Gastroesophageal sphincter (tissue), 4 donors: Measurements from ENCODE around the gene COL6A3. TPM values are rescaled to one million over a fixed set of nuclear protein-coding genes. Genes with fewer than 3 reads are reported as not detected.

Source experiments
- ATAC-seq: fragments of 150-250 bp; one replicate; pipeline ENCODE4 v1.9.1; 2016; ENCODE audit warnings: mild to moderate bottlenecking, moderate library complexity
- H3K27ac ChIP-seq, 4 donors: fragments of 200-600 bp; sonication (generic) in 3 of 4; 1 replicate in 3 of 4; 2 replicates in 1 of 4; pipeline ENCODE4 v1.5.1; 2016 to 2019
- H3K27me3 ChIP-seq: fragments of 200-600 bp; sonication (generic); one replicate; pipeline ENCODE4 v1.5.1; 2019
- H3K36me3 ChIP-seq, 2 donors: fragments of 200-600 bp; sonication (generic); one replicate each; pipeline ENCODE4 v1.5.1; 2019; ENCODE audit warnings: control low read depth in 1 of 2
- H3K4me1 ChIP-seq, 3 donors: fragments of 200-600 bp; sonication (generic); 1 replicate in 2 of 3; 2 replicates in 1 of 3; pipeline ENCODE4 v1.5.1; 2016 to 2019; ENCODE audit warnings: control low read depth in 2 of 3
- H3K4me3 ChIP-seq, 2 donors: fragments of 200-600 bp; sonication (generic); one replicate each; pipeline ENCODE4 v1.5.1; 2019; ENCODE audit warnings: mild to moderate bottlenecking in 1 of 2, moderate library complexity in 1 of 2
- H3K9me3 ChIP-seq, 3 donors: fragments of 200-600 bp; sonication (generic); one replicate each; pipeline ENCODE4 v1.5.1; 2017 to 2019; ENCODE audit warnings: control low read depth in 2 of 3
- CTCF ChIP-seq, 4 experiments: fragments of 200-600 bp in 2 of 4; fragments of 450-650 bp in 2 of 4; sonication (generic) in 1 of 4; IDR thresholded peaks; one replicate each; pipeline ENCODE4 v1.5.1; 2017 to 2019; ENCODE audit warnings: antibody characterized with exemption in 4 of 4, mild to moderate bottlenecking in 2 of 4, moderate library complexity in 2 of 4
- EP300 ChIP-seq: sonication (generic); formaldehyde crosslinking; IDR thresholded peaks from one replicate; pipeline ENCODE4 v1.6.1; 2017; ENCODE audit warnings: antibody characterized with exemption, mild to moderate bottlenecking
- POLR2A ChIP-seq, 2 donors: fragments of 450-650 bp; IDR thresholded peaks; one replicate each; pipeline ENCODE4 v1.6.1; 2017; ENCODE audit warnings: antibody characterized with exemption in 2 of 2, mild to moderate bottlenecking in 2 of 2, moderate library complexity in 1 of 2
- POLR2AphosphoS5 ChIP-seq: sonication (generic); formaldehyde crosslinking; IDR thresholded peaks from one replicate; pipeline ENCODE4 v1.6.1; 2017; ENCODE audit warnings: antibody characterized with exemption
- WGBS, 2 donors: methylation state at CpG; one replicate each; pipeline ENCODE4 v1.1.5; 2018; ENCODE audit warnings: low coverage in 1 of 2; 5-methylcytosine and 5-hydroxymethylcytosine counted together
- total RNA-seq, 4 donors: library from RNA; depleted of rRNA; stranded (reverse); fragments of >200 nt; gene quantifications; one replicate each; pipeline ENCODE4 v1.1.0, GENCODE V29; 2016

Gene COL6A3
- total RNA-seq, 4 donors from 2014 or later, result 110 to 421 (median 310) TPM

GRCh38 chr2:237361194-237362004 is 52.6 kb downstream of the COL6A3 start:
- Histone ChIP-seq H3K36me3 (peaks cover 0 to 99% of the 10 kb centered on the region in 2 donors), H3K4me3 (no peak overlapping the region), H3K27ac (peak overlapping the region in 3 of 4 donors; percentile 68 to 80 (median 69)), H3K4me1 (peaks cover 0 to 48% (median 0%) of the 10 kb centered on the region in 3 donors), H3K27me3 (no peaks in the 10 kb centered on the region), H3K9me3 (no peaks in the 10 kb centered on the region)
- peak; percentile 34 for TF ChIP-seq POLR2AphosphoS5
- TF ChIP-seq EP300, result no peak
- 62 to 78% methylated on average over 13 to 18 of the region's 22 CpGs for WGBS, 2 donors
- ATAC-seq, result peak; percentile 64

GRCh38 chr2:237359894-237360780 is 53.8 kb downstream of the COL6A3 start:
- peak overlapping the region; percentile 3 to 80 (median 68) for H3K27ac ChIP-seq
- no peak for ATAC-seq
- peaks cover 0 to 56% (median 0%) of the 10 kb centered on the region in 3 donors for H3K4me1 ChIP-seq

GRCh38 chr2:237359518-237359840 is 54.5 kb downstream of the COL6A3 start:
- Histone ChIP-seq H3K9me3 (no peaks in the 10 kb centered on the region), H3K4me1 (peaks cover 0 to 63% (median 0%) of the 10 kb centered on the region in 3 donors), H3K36me3 (peaks cover 0 to 93% of the 10 kb centered on the region in 2 donors), H3K27ac (peak overlapping the region in 3 of 4 donors; percentile 68 to 80 (median 69)), H3K27me3 (no peaks in the 10 kb centered on the region), H3K4me3 (no peak overlapping the region)
- TF ChIP-seq EP300 (no peak), POLR2AphosphoS5 (no peak), POLR2A (IDR thresholded peaks at IDR 0.05) (no peak), CTCF (IDR thresholded peaks at IDR 0.05) (no peak)
- no peak for ATAC-seq
- 55 to 58% methylated on average over 4 to 8 of the region's 8 CpGs for WGBS, 2 donors

More at GRCh38 chr2:237359894-237360780, 53.8 kb downstream of the COL6A3 start:
- no peak for TF ChIP-seq EP300
- no peak for TF ChIP-seq CTCF (IDR thresholded peaks at IDR 0.05)
- no peak for TF ChIP-seq POLR2AphosphoS5
- TF ChIP-seq POLR2A (IDR thresholded peaks at IDR 0.05), result no peak
- WGBS, 2 donors, result 69 to 100% methylated on average over 1 to 9 of the region's 23 CpGs
- no peak overlapping the region for H3K4me3 ChIP-seq
- peaks cover 0 to 93% of the 10 kb centered on the region in 2 donors for H3K36me3 ChIP-seq
- H3K27me3 ChIP-seq, result no peaks in the 10 kb centered on the region
- no peaks in the 10 kb centered on the region for H3K9me3 ChIP-seq

- WGBS, 2 donors, result 43 to 62% methylated on average over 7 of the region's 9 CpGs
- no peak for ATAC-seq
- H3K27ac ChIP-seq, result peak overlapping the region in 3 of 4 donors; percentile 68 to 80 (median 69)
- TF ChIP-seq CTCF (IDR thresholded peaks at IDR 0.05), result no peak
- TF ChIP-seq EP300, result no peak
- no peak for TF ChIP-seq POLR2A (IDR thresholded peaks at IDR 0.05)
- TF ChIP-seq POLR2AphosphoS5, result no peak
- H3K4me3 ChIP-seq, result no peak overlapping the region
- H3K36me3 ChIP-seq, result peaks cover 0 to 93% of the 10 kb centered on the region in 2 donors
- H3K27me3 ChIP-seq, result no peaks in the 10 kb centered on the region
- peaks cover 0 to 68% (median 0%) of the 10 kb centered on the region in 3 donors for H3K4me1 ChIP-seq
- no peaks in the 10 kb centered on the region for H3K9me3 ChIP-seq
These were observed 55.0 kb downstream of the COL6A3 start for GRCh38 chr2:237358721-237359517.
